Chondrocyte (in vitro differentiated cells): ENCODE results near the gene HOTAIR. TPM values are rescaled to one million over a fixed set of nuclear protein-coding genes. Genes with fewer than 3 reads are reported as not detected.
A peak's percentile ranks its signal among the peaks of the same experiment; 100 is the strongest.

Experiments
- DNase-seq: peaks from one replicate; pipeline ENCODE4 v3.0.0; 2021; ENCODE audit warnings: mixed read lengths, low spot score
- H3K27ac Mint-ChIP-seq: one replicate; pipeline ENCODE4 v1.8.0; 2021; ENCODE audit warnings: mild to moderate bottlenecking, moderate library complexity, mixed read lengths; ENCODE audit not compliant: unreplicated experiment
- H3K27me3 Mint-ChIP-seq: 2 replicates; pipeline ENCODE4 v1.8.0; 2021; ENCODE audit warnings: low read depth, mixed read lengths
- H3K36me3 Mint-ChIP-seq: 2 replicates; pipeline ENCODE4 v1.8.0; 2021; ENCODE audit warnings: low read depth, mixed read lengths
- H3K4me1 Mint-ChIP-seq: 2 replicates; pipeline ENCODE4 v1.8.0; 2021; ENCODE audit warnings: low read depth, mild to moderate bottlenecking, mixed read lengths
- H3K4me3 Mint-ChIP-seq: one replicate; pipeline ENCODE4 v1.8.0; 2021; ENCODE audit warnings: mild to moderate bottlenecking, moderate library complexity, mixed read lengths; ENCODE audit not compliant: unreplicated experiment
- H3K9me3 Mint-ChIP-seq: 2 replicates; pipeline ENCODE4 v1.8.0; 2021; ENCODE audit warnings: low read depth, mixed read lengths
- total RNA-seq: library from RNA; stranded (reverse); gene quantifications from 3 replicates; pipeline ENCODE4 v1.2.1, GENCODE V29; 2021
- TF ChIP-seq, protein P1 (sequence below): fragments of 200-600 bp; sonication (generic); IDR thresholded peaks from 2 replicates; pipeline ENCODE4 v1.5.0; 2021; ENCODE audit warnings: antibody characterized with exemption, mild to moderate bottlenecking, moderate library complexity

Gene HOTAIR
- total RNA-seq, 1 donor from 2014 or later = not detected

DNA sequence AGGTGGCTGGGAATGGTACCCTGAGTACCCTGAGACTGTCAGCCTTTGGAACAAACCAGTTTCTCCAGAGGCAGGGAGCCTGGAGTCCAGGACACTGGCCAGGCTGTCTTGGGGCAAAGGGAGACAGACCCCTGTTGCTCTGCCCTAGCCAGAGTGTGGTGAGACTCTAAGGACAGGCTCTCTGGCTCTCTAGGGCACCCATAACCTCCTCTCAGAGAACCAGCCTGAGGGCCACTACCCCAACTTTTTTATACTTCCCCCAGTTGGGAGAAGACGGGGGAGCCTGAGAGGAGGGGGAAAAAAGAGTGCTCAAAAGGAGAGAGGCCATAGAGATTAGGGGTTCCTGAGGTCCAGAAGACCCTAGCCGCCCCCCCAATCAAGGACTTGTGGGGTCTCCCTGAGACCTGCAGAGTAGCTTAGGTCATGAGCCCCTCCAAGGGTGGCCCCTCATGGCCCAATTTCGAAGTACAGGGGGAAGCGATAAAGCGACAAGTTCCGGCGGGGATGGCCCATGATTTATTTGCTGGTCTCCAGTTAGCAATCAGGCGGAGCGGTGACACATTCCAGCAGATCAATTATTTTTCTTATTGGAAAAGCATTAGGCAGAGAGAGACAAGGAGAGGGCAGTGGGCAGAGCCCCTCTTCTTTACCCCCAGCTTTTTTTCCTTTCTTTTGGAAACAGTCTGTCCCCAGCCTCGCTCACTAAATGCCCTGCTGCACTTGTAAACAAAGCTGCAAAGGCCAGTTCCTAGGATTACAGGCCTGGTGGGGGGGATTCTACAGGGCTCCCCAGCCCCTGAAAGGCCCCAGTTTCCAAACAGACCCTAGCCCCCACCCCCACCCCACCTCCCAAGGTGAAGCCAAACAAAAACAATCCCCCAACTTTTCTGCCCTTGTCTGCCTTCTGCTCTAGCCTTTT is 35.6 kb upstream of the HOTAIR start:
- Mint-ChIP-seq H3K36me3 (no peaks in the 10 kb centered on the region), H3K4me1 (peaks cover 12% of the 10 kb centered on the region), H3K27me3 (peaks cover 84% of the 10 kb centered on the region), H3K4me3 (no peak overlapping the region), H3K27ac (no peak overlapping the region), H3K9me3 (no peaks in the 10 kb centered on the region)
- no peak for DNase-seq
- TF ChIP-seq, protein P1, sequence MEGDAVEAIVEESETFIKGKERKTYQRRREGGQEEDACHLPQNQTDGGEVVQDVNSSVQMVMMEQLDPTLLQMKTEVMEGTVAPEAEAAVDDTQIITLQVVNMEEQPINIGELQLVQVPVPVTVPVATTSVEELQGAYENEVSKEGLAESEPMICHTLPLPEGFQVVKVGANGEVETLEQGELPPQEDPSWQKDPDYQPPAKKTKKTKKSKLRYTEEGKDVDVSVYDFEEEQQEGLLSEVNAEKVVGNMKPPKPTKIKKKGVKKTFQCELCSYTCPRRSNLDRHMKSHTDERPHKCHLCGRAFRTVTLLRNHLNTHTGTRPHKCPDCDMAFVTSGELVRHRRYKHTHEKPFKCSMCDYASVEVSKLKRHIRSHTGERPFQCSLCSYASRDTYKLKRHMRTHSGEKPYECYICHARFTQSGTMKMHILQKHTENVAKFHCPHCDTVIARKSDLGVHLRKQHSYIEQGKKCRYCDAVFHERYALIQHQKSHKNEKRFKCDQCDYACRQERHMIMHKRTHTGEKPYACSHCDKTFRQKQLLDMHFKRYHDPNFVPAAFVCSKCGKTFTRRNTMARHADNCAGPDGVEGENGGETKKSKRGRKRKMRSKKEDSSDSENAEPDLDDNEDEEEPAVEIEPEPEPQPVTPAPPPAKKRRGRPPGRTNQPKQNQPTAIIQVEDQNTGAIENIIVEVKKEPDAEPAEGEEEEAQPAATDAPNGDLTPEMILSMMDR = no peak

DNA sequence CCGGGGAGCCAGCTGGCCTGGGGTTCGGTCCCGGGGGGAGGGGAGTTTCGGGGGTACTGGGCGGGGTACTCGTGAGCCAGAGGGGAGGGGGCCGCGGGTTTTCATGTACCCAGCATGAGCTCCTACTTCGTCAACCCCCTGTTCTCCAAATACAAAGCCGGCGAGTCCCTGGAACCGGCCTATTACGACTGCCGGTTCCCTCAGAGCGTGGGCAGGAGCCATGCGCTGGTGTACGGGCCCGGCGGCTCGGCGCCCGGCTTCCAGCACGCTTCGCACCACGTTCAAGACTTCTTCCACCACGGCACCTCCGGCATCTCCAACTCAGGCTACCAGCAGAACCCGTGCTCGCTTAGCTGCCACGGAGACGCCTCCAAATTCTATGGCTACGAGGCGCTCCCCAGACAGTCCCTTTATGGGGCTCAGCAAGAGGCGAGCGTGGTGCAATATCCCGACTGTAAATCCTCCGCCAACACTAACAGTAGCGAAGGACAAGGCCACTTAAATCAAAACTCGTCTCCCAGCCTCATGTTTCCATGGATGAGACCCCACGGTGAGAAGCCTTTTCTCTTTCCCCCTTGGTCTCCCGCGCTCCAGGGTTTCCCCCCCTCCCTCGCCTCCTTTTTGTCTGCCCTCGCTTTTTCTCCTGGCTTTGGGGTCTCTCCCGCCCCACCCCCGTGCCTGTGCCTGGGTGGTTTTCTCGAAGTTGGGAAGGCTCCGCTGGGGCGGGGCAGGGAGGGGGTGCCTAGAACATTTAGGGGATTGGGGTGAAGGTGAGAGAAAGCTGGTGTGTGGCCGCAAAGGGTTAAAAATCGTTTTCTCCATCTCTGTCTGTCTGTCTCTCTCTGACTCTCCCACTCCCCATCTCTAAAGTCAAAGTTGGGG is 34.7 kb upstream of the HOTAIR start:
- Mint-ChIP-seq H3K36me3 (no peaks in the 10 kb centered on the region), H3K4me3 (peak overlapping the region; percentile 53), H3K27ac (no peak overlapping the region), H3K27me3 (peaks cover 83% of the 10 kb centered on the region), H3K4me1 (peaks cover 12% of the 10 kb centered on the region), H3K9me3 (no peaks in the 10 kb centered on the region)
- no peak for DNase-seq
- TF ChIP-seq, protein P1 = no peak

DNA sequence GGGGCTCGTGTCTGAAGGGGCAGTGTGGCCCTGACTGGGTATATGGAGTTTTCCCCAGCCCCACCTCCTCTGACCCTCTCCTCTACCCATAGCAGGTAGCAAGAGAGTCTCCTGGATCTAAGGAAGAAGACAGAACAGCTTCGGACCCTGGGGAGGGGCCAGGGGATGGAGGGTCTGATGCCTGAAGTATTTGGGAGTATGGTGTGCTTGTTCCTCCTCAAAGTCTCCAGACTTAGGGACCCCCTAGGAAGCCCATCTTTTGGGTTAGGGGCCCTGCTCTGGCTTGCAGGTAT is 33.5 kb upstream of the HOTAIR start:
- H3K4me1 Mint-ChIP-seq = peaks cover 12% of the 10 kb centered on the region
- TF ChIP-seq, protein P1 = no peak
- no peak overlapping the region for H3K27ac Mint-ChIP-seq
- H3K4me3 Mint-ChIP-seq = no peak overlapping the region
- no peak for DNase-seq
- peaks cover 84% of the 10 kb centered on the region for H3K27me3 Mint-ChIP-seq
- H3K9me3 Mint-ChIP-seq = no peaks in the 10 kb centered on the region
- peaks cover 2% of the 10 kb centered on the region for H3K36me3 Mint-ChIP-seq

DNA sequence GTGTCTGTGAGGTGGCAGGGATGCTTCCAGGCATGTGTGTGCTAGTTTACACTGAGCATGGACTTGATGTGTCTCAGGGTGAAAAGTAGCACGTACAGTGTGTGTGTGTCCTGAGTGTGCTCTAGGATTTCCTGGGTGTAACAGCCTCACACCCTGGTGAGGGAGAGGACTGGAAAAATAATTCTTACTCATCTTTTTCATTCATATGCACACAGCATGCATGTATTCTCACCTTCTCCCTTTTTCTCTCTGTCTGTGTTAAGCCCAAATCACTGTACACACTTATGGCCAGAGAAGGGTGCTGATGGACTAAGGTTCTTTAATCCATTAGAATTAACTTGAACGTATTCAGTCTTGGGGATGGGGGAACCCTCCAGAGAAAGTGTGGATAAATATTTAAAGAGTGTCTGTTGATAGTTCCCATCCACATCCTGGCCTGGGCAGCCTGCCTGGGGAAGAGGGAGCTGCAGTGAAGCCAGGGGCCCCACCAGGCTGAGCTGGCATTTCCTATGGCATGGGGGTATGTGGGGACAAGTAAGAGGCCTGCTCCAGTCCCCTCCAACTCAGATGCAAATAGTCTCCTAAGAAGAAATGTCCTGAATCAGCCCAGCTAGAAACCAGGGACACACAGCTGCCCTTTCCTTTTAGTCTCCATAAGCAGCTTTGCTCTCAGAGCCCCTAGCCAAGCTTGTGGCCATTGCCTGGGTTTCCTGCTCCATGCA is 32.9 kb upstream of the HOTAIR start:
- peaks cover 84% of the 10 kb centered on the region for H3K27me3 Mint-ChIP-seq
- DNase-seq = no peak
- no peak overlapping the region for H3K27ac Mint-ChIP-seq
- H3K9me3 Mint-ChIP-seq = no peaks in the 10 kb centered on the region
- no peak overlapping the region for H3K4me3 Mint-ChIP-seq
- H3K4me1 Mint-ChIP-seq = peaks cover 12% of the 10 kb centered on the region
- peaks cover 2% of the 10 kb centered on the region for H3K36me3 Mint-ChIP-seq
- TF ChIP-seq, protein P1 = no peak
